Measurements from ENCODE around the gene INPP5K. TPM values are rescaled to one million over a fixed set of nuclear protein-coding genes. Genes with fewer than 3 reads are reported as not detected.

INPP5K gene
- total RNA-seq, 1 experiment from 2014 or later: 29.4 TPM

DNA sequence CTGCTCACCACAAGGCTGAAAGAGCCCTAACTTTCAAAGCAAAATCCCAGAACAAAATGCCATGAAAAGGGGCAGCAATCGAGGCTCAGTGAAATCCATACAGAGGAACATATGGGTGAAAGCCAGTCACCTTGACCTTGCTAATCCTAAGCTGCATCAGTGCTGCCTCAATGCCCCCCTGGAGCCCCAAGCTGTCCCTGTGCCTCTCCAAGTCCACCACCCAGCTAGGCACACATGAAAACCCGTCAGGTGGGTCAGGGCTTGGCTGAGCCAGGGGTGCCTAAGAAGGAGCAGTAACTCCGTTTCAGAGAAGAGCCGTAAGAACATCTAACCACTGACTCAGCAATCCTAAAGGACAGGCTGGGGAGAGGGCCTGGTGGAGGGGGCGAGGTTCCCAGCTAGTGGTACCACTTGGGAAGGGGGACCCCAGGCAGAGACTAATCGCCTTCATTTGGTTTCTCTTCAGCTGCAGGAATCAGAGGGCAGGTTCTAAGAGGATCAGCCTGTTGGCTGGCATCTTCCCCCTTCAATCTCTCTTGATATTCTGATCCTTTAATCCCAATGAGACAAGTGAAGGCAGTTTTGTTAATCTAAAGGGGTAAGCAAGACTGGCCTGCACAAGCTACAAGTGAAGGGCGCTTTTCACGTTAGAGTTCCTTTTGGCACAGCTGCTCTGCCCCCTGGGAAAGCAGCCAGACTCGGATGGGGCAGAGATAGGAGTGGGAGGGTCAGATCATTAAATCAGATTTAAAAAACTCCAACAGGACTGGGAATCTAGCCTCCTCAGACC, 38.5 kb upstream of the INPP5K start:
- H3K4me2 ChIP-seq (ENCODE audit: insufficient read depth, insufficient read length, low read length): no peak overlapping the region
- no peak overlapping the region for H4K8ac ChIP-seq (replicated peaks; ENCODE audit: insufficient read length, low read depth, low read length)
- peaks cover 18 to 56% (median 35%) of the 10 kb centered on the region in 3 experiments; a peak in 6 of 7 replicates for H3K36me3 Mint-ChIP-seq (ENCODE audit: insufficient read depth in 1 of 3, low read depth in 3 of 3)
- no peak overlapping the region for H3T11ph ChIP-seq (ENCODE audit: low read length)
- no peaks in the 10 kb centered on the region for H3K9me3 ChIP-seq (ENCODE audit: control insufficient read depth, low read depth, low read length)
- no peak overlapping the region for H3K4ac ChIP-seq (ENCODE audit: low read depth, low read length)
- H2BK120ac ChIP-seq (ENCODE audit: low read depth, low read length, poor library complexity, severe bottlenecking): no peak overlapping the region
- peaks cover 10% of the 10 kb centered on the region for H3K79me1 ChIP-seq (ENCODE audit: insufficient read depth, low read depth, low read length, poor library complexity, severe bottlenecking)
- DNase-seq: no peak
- H3K27ac ChIP-seq (ENCODE audit: insufficient read length, low read depth, low read length): no peak overlapping the region
- H3K79me2 ChIP-seq (ENCODE audit: insufficient read depth, low read length): peaks cover 3% of the 10 kb centered on the region; the same call in 1 of the 2 replicates
- H3K9ac ChIP-seq (ENCODE audit: extremely low read depth, insufficient read length, low read length): no peak overlapping the region
- no CpG with 5 or more reads among the region's 9 CpGs for WGBS (ENCODE audit: extremely low coverage, insufficient read length, low lambda C conversion rate)
- TF ChIP-seq, protein P1, sequence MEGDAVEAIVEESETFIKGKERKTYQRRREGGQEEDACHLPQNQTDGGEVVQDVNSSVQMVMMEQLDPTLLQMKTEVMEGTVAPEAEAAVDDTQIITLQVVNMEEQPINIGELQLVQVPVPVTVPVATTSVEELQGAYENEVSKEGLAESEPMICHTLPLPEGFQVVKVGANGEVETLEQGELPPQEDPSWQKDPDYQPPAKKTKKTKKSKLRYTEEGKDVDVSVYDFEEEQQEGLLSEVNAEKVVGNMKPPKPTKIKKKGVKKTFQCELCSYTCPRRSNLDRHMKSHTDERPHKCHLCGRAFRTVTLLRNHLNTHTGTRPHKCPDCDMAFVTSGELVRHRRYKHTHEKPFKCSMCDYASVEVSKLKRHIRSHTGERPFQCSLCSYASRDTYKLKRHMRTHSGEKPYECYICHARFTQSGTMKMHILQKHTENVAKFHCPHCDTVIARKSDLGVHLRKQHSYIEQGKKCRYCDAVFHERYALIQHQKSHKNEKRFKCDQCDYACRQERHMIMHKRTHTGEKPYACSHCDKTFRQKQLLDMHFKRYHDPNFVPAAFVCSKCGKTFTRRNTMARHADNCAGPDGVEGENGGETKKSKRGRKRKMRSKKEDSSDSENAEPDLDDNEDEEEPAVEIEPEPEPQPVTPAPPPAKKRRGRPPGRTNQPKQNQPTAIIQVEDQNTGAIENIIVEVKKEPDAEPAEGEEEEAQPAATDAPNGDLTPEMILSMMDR (conservative IDR thresholded peaks at IDR 0.05): no peak
- no peaks in the 10 kb centered on the region for H3K27me3 ChIP-seq (ENCODE audit: insufficient read depth, low read length)
- H2BK12ac ChIP-seq (ENCODE audit: insufficient read length, low read depth, low read length): no peak overlapping the region
- no peaks in the 10 kb centered on the region for H3K23me2 ChIP-seq (ENCODE audit: insufficient read length, low read depth, low read length, poor library complexity, severe bottlenecking)
- no peaks in the 10 kb centered on the region for H3K9me3 Mint-ChIP-seq
- H3K27ac Mint-ChIP-seq: peak overlapping the region in 2 of 3 experiments; percentile 10 to 44; a peak in 2 of 7 replicates
- H3K56ac ChIP-seq (ENCODE audit: insufficient read length, low read depth, low read length): no peak overlapping the region
- no peak overlapping the region for H3K18ac ChIP-seq (ENCODE audit: insufficient read length, low read depth, low read length)
- H2AFZ ChIP-seq (ENCODE audit: low read length): no peak overlapping the region
- no peak overlapping the region for H3K4me3 Mint-ChIP-seq
- no peak overlapping the region for H2BK15ac ChIP-seq (ENCODE audit: low read depth, low read length)
- no peak overlapping the region for H3K23ac ChIP-seq (ENCODE audit: insufficient read length, low read depth, low read length)
- no peak overlapping the region for H3K14ac ChIP-seq (ENCODE audit: insufficient read depth, low read length)
- H2AK5ac ChIP-seq (ENCODE audit: insufficient read length, low read length): no peak overlapping the region
- H4K20me1 ChIP-seq (ENCODE audit: control insufficient read depth, insufficient read depth, insufficient read length): no peaks in the 10 kb centered on the region
- H3K27me3 Mint-ChIP-seq (ENCODE audit: low read depth): no peaks in the 10 kb centered on the region
- no peak overlapping the region for H4K91ac ChIP-seq (ENCODE audit: insufficient read length, low read depth, low read length)
- H2BK20ac ChIP-seq (ENCODE audit: low read depth, low read length, poor library complexity, severe bottlenecking): no peak overlapping the region
- no peaks in the 10 kb centered on the region for H3K4me1 ChIP-seq (ENCODE audit: insufficient read depth, low read length)
- H4K5ac ChIP-seq (ENCODE audit: insufficient read length, low read depth, low read length): no peak overlapping the region
- no peak overlapping the region for H2BK5ac ChIP-seq (ENCODE audit: insufficient read length, low read length)
- peaks cover 8 to 18% of the 10 kb centered on the region in 2 experiments for H3K4me1 Mint-ChIP-seq

Data from H9 (cell line).